ENCODE data around the gene GNE.
A peak's percentile ranks its signal among the peaks of the same experiment; 100 is the strongest.

- no peak for TF ChIP-seq TAF1 (IDR thresholded peaks at IDR 0.05; ENCODE audit: low read depth, low read length)
- peak; percentile 68 to 91 (median 84) for TF ChIP-seq CTCF (IDR thresholded peaks at IDR 0.05; ENCODE audit: control extremely low read depth in 1 of 3, insufficient read depth in 1 of 3, low read depth in 1 of 3, low read length in 3 of 3)
- TF ChIP-seq POLR2A (IDR thresholded peaks at IDR 0.05; ENCODE audit: control extremely low read depth in 1 of 2, low read depth in 2 of 2, low read length in 2 of 2), result no peak
- no peak for TF ChIP-seq ZNF274 (IDR thresholded peaks at IDR 0.05; ENCODE audit: borderline replicate concordance, extremely low read depth, low read length)
- TF ChIP-seq CHD1 (IDR thresholded peaks at IDR 0.05; ENCODE audit: low read depth, low read length), result no peak
- TF ChIP-seq POLR2AphosphoS5 (IDR thresholded peaks at IDR 0.05; ENCODE audit: low read depth, low read length), result no peak
Observed at GRCh38 chr9:36166168-36166927, 91.9 kb downstream of the GNE start.

Measured in H1 (cell line).